AG04450 (cell line): ENCODE data around the gene CFAP251. TPM values are rescaled to one million over a fixed set of nuclear protein-coding genes. Genes with fewer than 3 reads are reported as not detected.

Experiments
- CTCF ChIA-PET: fragments of 300-600, 350-600 bp; formaldehyde crosslinking; extraction: SDS; loops from one replicate; lab custom pipeline; 2022; ENCODE audit warnings: antibody characterized with exemption, inconsistent platforms; lab: Charles Lee
- POLR2A ChIA-PET: fragments of 350-600 bp; formaldehyde crosslinking; extraction: SDS; loops from one replicate; lab custom pipeline; 2021; ENCODE audit warnings: antibody characterized with exemption, inconsistent platforms; lab: Yijun Ruan, JAX
- DNase-seq: peaks from one replicate; pipeline ENCODE4 v3.0.0-alpha.2; 2011; ENCODE audit warnings: low read depth, low spot score
- H3K27ac ChIP-seq: one replicate; pipeline ENCODE4 v1.5.1; 2012; ENCODE audit warnings: low read depth, low read length, control low read depth
- H3K27me3 ChIP-seq: one replicate; pipeline ENCODE4 v1.6.0; 2012; ENCODE audit warnings: low read length; ENCODE audit not compliant: control insufficient read depth, insufficient read depth
- H3K4me3 ChIP-seq: 2 replicates; pipeline ENCODE4 v1.5.1; 2011; ENCODE audit warnings: mild to moderate bottlenecking, low read depth, low read length, control low read depth
- H3K9me3 ChIP-seq: 2 replicates; pipeline ENCODE4 v1.5.1; 2012; ENCODE audit warnings: low read length; ENCODE audit not compliant: control insufficient read depth, insufficient read depth
- CTCF ChIP-seq: IDR thresholded peaks from 2 replicates; pipeline ENCODE4 v1.5.1; 2011; ENCODE audit warnings: low read depth, low read length, control low read depth, inconsistent platforms
- polyA plus RNA-seq: library from polyadenylated mRNA; depleted of rRNA; stranded (reverse); fragments of >200 nt; gene quantifications from 2 replicates; pipeline ENCODE4 v1.2.3, GENCODE V29; 2011

CFAP251 gene
- polyA plus RNA-seq, 1 experiment, result 16.1 TPM

- no peak for DNase-seq
- CTCF ChIA-PET, result no interaction called here
- POLR2A ChIA-PET, result no interaction called here
- Histone ChIP-seq H3K27ac (no peak overlapping the region), H3K27me3 (no peaks in the 10 kb centered on the region), H3K9me3 (peaks cover 4% of the 10 kb centered on the region), H3K4me3 (no peak overlapping the region)
- no peak for TF ChIP-seq CTCF
Observed at GRCh38 chr12:122018937-122019336, 100.5 kb downstream of the CFAP251 start.

- TF ChIP-seq CTCF, result no peak
- no peak for DNase-seq
- POLR2A ChIA-PET, result no interaction called here
- H3K27me3 ChIP-seq, result no peaks in the 10 kb centered on the region
- H3K27ac ChIP-seq, result peak overlapping the region; percentile 21
- peak overlapping the region; percentile 62 for H3K4me3 ChIP-seq
- peaks cover 4% of the 10 kb centered on the region for H3K9me3 ChIP-seq
- CTCF ChIA-PET, result no interaction called here
Observed at GRCh38 chr12:122020795-122021192, 102.4 kb downstream of the CFAP251 start.

- POLR2A ChIA-PET, result interaction anchor here (0.6 kb wide), 1 partner anchor 514 kb away, joined by 3 read pairs; no protein-coding TSS in a partner anchor
Observed at GRCh38 chr12:122021193-122021821, 102.9 kb downstream of the CFAP251 start.

GRCh38 chr12:122021822-122022392, 103.5 kb downstream of the CFAP251 start, which contains the start of gene BCL7A:
Gene BCL7A (plus strand): TSS chr12:122021884. CDS start chr12:122022092, 208 bp downstream.
- TF ChIP-seq CTCF, result no peak
- H3K27me3 ChIP-seq, result no peaks in the 10 kb centered on the region
- H3K4me3 ChIP-seq, result peak within 1 kb of the TSS; percentile 62
- POLR2A ChIA-PET, result interaction anchor here (0.6 kb wide), 1 partner anchor 514 kb away, joined by 3 read pairs; no protein-coding TSS in a partner anchor
- DNase-seq, result peak; percentile 33
- peak within 1 kb of the TSS; percentile 21 for H3K27ac ChIP-seq
- peaks cover 4% of the 10 kb centered on the region for H3K9me3 ChIP-seq
- CTCF ChIA-PET, result no interaction called here

More at GRCh38 chr12:122021193-122021821, 102.9 kb downstream of the CFAP251 start:
- DNase-seq, result no peak
- Histone ChIP-seq H3K27me3 (no peaks in the 10 kb centered on the region), H3K27ac (peak overlapping the region; percentile 21), H3K4me3 (peak overlapping the region; percentile 62), H3K9me3 (peaks cover 4% of the 10 kb centered on the region)
- no peak for TF ChIP-seq CTCF
- CTCF ChIA-PET, result no interaction called here
